KOPT-K1 (cell line): ENCODE measurements around the gene GYPB.
"Not testable (repeated sequence)": the region's sequence is repeated elsewhere in the genome, so short reads cannot be mapped to it uniquely, and the experiment has no call there.

ENCODE experiments used
- H3K27ac ChIP-seq: fragments of 200-600 bp; sonication (generic); 2 replicates; pipeline ENCODE4 v1.5.1; 2016; ENCODE audit warnings: antibody characterized with exemption, mild to moderate bottlenecking, low read depth, low read length; ENCODE audit not compliant: poor library complexity, severe bottlenecking
- H3K36me3 ChIP-seq: fragments of 200-600 bp; sonication (generic); 2 replicates; pipeline ENCODE4 v1.5.1; 2017; ENCODE audit warnings: antibody characterized with exemption, mild to moderate bottlenecking, low read length, moderate library complexity; ENCODE audit not compliant: insufficient read depth
- H3K9me3 ChIP-seq: fragments of 200-600 bp; sonication (generic); 2 replicates; pipeline ENCODE4 v1.5.1; 2017; ENCODE audit warnings: antibody characterized with exemption, low read length, mild to moderate bottlenecking; ENCODE audit not compliant: insufficient read depth, poor library complexity, severe bottlenecking

The GYPB gene

DNA sequence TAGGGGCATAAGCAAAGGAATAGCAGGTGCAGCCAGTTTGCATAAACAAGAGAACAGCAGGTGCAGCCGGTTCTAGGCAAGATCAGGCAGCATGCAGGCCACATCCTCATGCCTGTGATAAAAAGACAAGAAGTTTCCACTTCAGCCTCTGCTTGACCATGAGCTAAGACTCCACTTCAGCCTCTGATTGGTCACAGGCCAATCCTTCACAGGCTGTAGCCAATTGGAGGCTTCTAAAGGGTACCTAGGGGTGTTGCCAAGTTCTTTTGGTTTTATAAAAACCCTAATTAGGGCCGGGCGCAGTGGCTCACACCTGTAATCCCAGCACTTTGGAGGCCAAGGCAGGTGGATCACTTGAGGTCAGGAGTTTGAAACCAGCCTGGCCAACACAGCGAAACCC, 23.0 kb downstream of the GYPB start:
- not testable (repeated sequence) for H3K36me3 ChIP-seq, H3K9me3 ChIP-seq, H3K27ac ChIP-seq

DNA sequence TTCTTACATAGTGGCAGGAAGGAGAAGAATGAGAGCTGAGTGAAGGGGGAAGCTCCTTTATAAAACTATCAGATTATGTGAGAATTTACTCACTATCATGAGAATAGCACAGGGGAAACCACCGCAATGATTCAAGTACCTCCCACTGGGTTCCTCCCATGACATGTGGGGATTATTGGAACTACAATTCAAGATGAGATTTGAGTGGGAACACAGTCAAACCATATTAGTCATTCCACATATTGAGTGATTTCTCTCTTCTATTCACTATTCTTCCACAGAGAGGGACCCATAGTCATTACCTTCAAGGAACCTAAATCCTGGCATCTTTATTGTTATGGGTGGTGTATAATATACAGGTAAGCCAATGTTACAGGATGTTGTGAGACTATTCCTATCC, 27.4 kb downstream of the GYPB start:
- not testable (repeated sequence) for H3K27ac ChIP-seq, H3K9me3 ChIP-seq, H3K36me3 ChIP-seq

DNA sequence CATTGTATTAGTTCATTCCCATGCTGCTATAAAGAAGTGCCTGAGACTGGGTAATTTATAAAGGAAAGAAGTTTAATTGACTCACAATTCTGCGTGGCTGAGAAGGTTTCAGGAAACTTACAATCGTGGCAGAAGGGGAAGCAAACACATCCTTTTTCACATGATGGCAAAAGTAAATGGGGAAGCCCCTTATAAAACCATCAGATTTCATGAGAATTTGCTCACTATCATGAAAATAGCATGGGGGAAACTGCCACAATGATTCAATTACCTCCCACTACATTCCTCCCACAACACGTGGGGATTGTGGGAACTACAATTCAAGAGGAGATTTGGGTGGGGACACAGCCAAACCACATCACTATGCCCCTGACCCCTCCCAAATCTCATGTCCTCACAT, 28.5 kb downstream of the GYPB start:
- H3K27ac ChIP-seq, H3K9me3 ChIP-seq, H3K36me3 ChIP-seq: not testable (repeated sequence)

DNA sequence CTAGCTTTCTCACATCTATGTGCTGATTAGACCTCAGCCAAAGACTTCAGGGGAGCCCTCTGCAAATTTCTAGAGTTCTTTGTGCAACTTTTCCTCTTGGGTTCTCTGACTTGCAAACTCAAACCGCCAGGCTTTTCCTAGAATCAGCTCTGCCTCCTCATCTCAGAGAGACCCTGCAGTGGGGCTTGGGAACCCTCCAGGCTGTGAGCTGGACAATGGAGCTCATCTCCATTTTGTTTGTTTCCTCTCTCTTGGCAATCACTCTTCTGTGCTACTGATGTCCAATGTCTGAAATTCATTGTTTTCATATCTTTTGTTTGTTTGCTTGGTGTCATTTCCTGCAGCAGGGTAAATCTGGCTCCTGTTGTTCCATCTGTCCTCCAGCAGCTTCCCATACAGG, 33.0 kb downstream of the GYPB start:
- H3K36me3 ChIP-seq, result no peaks in the 10 kb centered on the region
- no peak overlapping the region for H3K27ac ChIP-seq
- H3K9me3 ChIP-seq, result no peaks in the 10 kb centered on the region

DNA sequence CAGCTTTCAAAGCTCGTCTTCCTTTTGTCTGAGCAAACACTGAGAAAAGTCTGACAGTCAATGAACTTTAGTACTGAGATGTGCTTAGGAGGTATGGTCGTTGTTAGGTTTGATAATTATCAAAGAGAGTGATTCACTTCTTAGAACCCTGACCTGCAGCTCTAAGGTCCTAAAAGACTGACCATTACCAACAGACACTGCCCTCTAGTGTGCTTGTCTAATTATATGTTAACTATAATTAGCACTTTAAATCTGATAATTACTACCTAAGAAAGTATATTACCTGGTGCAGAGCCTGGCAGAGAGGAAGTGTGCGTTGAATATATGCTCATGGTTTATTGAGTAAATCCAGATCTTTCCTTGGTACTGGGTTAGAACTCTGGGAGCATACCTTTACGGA, 38.4 kb downstream of the GYPB start:
- not testable (repeated sequence) for H3K9me3 ChIP-seq, H3K27ac ChIP-seq, H3K36me3 ChIP-seq

DNA sequence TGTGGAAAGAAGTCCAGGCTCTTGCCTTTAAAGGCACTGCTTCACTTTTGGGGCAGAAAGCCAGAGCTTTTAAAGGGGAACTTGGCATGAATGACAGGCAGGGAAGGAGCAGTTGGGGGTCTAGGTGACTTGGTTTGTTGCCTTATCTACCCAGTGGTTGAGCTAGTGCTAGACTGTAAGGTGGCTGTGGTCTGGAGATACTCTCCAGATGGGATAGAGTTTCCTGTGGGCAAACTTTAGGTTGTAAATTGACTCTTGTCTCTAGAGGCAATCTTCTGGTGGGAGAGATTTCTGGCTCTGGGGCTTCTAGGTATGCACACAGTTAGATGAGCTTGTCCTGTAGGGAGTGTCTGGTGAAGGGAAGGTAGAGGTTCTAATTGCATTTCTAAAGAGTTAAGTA, 43.7 kb downstream of the GYPB start:
- H3K9me3 ChIP-seq, H3K36me3 ChIP-seq, H3K27ac ChIP-seq: not testable (repeated sequence)

DNA sequence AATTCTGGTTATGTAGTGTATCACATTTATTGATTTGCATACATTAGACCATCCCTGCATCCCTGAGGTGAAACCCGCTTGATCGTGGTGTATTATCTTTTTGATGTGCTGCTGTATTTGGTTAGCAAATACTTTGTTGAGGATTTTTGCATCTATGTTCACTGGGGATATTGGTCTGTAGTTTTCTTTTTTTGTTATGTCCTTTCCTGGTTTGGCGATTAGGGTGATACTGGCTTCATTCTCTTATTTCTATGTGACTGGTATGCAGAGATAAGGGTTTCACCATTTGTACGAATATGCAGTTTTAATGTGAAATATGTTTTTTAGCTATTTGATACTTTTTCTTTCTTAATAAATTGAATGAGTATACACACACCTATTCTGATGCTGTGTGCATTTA, 45.2 kb downstream of the GYPB start:
- H3K36me3 ChIP-seq, H3K9me3 ChIP-seq, H3K27ac ChIP-seq: not testable (repeated sequence)

DNA sequence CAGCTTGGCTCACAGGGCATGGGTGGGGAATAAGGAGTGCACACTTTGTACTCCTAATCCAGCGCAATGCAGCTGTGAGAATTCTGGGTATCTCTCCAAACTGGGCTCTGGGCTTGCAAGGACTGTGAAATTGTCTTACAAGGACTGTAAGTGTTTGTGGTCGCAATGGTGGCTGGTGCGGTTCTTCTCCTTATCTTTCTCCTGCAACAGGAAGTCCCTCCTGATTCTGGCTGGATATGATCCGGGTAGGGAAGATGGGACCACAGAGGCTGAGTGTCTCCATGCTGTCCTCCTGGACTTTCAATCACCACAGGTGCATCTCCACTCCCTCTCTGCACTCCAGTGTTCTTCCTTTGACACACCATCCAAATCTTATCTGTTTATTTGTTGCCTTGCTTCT, 58.1 kb downstream of the GYPB start:
- Histone ChIP-seq H3K27ac (no peak overlapping the region), H3K9me3 (no peaks in the 10 kb centered on the region), H3K36me3 (no peaks in the 10 kb centered on the region)

DNA sequence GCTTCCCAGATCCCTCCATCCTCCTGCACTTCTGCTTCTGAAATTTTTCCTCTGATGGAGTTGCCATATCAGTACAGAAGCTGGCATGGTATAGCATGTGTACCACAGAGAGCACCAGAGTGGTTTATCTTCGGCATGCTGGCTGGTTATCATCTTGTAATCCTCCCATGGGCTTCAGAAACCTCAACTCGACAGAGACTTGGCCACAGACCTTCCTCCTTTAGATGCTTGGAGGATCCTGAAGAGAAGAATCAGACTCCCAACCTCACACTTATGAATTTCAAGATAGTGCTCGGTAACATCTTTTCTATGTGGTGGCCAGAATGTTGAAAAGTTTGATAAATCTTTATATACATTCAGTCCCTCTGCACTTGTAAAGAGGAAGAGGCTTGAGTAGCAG, 63.9 kb downstream of the GYPB start:
- H3K9me3 ChIP-seq, result peaks cover 12% of the 10 kb centered on the region
- not testable (repeated sequence) for H3K27ac ChIP-seq

DNA sequence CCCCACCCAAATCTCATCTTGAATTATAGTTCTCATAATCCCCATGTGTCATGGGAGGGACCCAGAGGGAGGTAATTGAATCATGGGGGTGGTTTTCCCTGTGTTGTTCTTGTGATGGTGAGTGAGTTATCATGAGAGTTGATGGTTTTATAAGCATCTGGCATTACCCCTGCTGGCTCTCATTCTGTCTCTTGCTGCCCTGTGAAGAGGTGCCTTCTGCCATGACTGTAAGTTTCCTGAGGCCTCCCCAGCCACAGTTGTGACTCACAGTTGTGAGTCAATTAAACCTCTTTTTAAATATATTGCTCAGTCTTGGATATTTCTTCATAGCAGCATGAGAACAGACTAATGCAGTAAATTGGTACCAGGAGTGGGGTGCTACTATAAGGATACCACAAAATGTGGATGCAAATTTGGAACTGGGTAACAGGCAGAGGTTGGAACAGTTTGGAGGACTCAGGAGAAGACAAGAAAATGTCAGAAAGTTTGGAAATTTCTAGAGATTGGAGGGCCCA, 67.7 kb downstream of the GYPB start:
- H3K9me3 ChIP-seq, result peaks cover 12% of the 10 kb centered on the region
- not testable (repeated sequence) for H3K27ac ChIP-seq, H3K36me3 ChIP-seq

More for the DNA sequence above, 63.9 kb downstream of the GYPB start:
- not testable (repeated sequence) for H3K36me3 ChIP-seq

DNA sequence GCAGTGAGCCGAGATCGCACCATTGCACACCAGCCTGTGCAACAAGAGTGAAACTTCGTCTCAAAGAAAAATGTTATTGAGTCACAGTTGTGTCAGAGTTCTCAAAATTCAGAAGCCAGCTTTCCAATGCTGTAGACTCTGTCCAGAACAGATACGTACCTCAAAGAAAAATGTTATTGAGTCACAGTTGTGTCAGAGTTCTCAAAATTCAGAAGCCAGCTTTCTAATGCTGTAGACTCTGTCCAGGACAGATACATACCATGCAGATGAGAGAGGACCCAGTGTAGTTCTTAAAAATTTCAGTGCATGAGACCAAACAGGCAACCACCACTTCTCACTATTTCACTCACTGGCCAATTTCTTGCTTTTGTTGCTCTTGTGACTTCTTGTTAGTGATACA, 68.2 kb downstream of the GYPB start:
- not testable (repeated sequence) for H3K36me3 ChIP-seq, H3K27ac ChIP-seq
- H3K9me3 ChIP-seq, result peaks cover 12% of the 10 kb centered on the region

DNA sequence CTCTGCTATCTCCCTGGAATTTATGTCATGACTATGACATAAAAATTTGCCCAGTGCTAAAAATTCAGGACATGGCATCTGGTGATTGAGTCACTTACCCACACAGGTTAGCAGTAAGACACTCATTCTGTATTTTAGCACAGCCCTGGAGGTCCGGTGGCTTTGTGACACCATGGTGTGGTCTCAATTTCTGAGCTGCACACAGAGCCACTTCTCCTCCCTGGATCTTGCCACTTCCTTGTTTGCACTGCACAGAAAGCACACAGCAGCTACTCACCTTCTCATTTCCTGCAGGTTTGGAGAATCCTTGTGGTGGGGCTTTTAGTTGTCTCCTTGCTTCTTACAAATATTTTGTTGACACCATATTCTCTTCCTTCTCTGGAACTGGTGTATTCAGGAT, 69.0 kb downstream of the GYPB start:
- peaks cover 12% of the 10 kb centered on the region for H3K9me3 ChIP-seq
- not testable (repeated sequence) for H3K36me3 ChIP-seq, H3K27ac ChIP-seq

DNA sequence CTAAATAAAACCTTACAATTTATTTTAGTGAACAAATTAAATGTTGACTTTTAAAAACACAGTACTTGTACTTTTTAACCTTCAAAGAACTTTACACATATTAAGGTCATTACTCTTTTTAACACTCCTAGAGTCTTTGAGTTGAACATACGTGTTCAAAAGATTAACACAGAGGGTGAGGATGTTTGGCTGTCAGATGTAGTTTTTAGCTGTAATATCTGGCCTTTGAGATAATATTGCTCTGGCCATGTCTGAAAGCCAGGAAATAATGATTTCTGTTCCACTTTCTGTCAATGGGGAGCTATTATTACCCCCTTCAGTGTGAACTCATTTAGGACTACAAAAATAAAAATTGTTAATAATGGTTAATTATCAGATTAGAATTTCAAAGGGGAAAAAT, 71.7 kb downstream of the GYPB start:
- H3K27ac ChIP-seq, H3K36me3 ChIP-seq: not testable (repeated sequence)
- H3K9me3 ChIP-seq, result peaks cover 12% of the 10 kb centered on the region
